K562 (cell line): ENCODE results near the gene TLCD1. TPM values are rescaled to one million over a fixed set of nuclear protein-coding genes. Genes with fewer than 3 reads are reported as not detected.

Experiments used
- BRD9 ChIP-seq: fragments of 450-650 bp; IDR thresholded peaks from 2 replicates; pipeline ENCODE4 v1.6.1; 2018; ENCODE audit warnings: low read depth; ENCODE audit not compliant: partially characterized antibody
- CTBP1 ChIP-seq: fragments of 450-650 bp; IDR thresholded peaks from 2 replicates; pipeline ENCODE4 v1.6.1; 2016; ENCODE audit warnings: borderline replicate concordance
- DACH1 ChIP-seq: fragments of 450-650 bp; IDR thresholded peaks from 2 replicates; pipeline ENCODE4 v1.6.1; 2018; ENCODE audit not compliant: partially characterized antibody
- HDAC2 ChIP-seq: fragments of 450-650 bp; IDR thresholded peaks from 2 replicates; pipeline ENCODE4 v1.6.1; 2016; ENCODE audit warnings: mild to moderate bottlenecking
- HLTF ChIP-seq: fragments of 450-650 bp; IDR thresholded peaks from 2 replicates; pipeline ENCODE4 v1.6.1; 2016
- PKNOX1 ChIP-seq: fragments of 450-650 bp; IDR thresholded peaks from 2 replicates; pipeline ENCODE4 v1.6.1; 2016
- PTBP1 ChIP-seq: fragments of 200-400 bp; formaldehyde crosslinking; IDR thresholded peaks from 2 replicates; pipeline ENCODE4 v1.6.1; 2017; ENCODE audit warnings: low read depth, low read length
- SMARCA4 ChIP-seq: fragments of 450-650 bp; IDR thresholded peaks from 2 replicates; pipeline ENCODE4 v1.6.1; 2016
- SMARCC2 ChIP-seq: fragments of 450-650 bp; IDR thresholded peaks from 2 replicates; pipeline ENCODE4 v1.6.1; 2017; ENCODE audit warnings: antibody characterized with exemption, moderate library complexity, mild to moderate bottlenecking, low read depth
- THRB ChIP-seq: fragments of 450-650 bp; formaldehyde crosslinking; conservative IDR thresholded peaks from 2 replicates; pipeline ENCODE4 v1.4.0; 2022; ENCODE audit warnings: mild to moderate bottlenecking, missing genetic modification characterization
- polyA plus RNA-seq, 8 experiments: library from polyadenylated mRNA; depleted of rRNA in 4 of 8; stranded (reverse) in 5 of 8; unstranded in 3 of 8; fragments of >200 nt; fragmentation: Nextera tagmentation in 2 of 8; fragmentation: Illumina TruSeq in 1 of 8; extraction: Ambion mirVana in 2 of 8; extraction: Trizol in 1 of 8; gene quantifications; 2 replicates each; pipeline versions ENCODE4 v1.2.1 to v1.2.3, GENCODE V29; 2011 to 2014; ENCODE audit warnings: inconsistent platforms in 1 of 8, missing spikeins in 1 of 8
- total RNA-seq, 7 experiments: library from RNA; depleted of rRNA in 6 of 7; stranded (reverse); fragments of >200 nt in 6 of 7; fragmentation: Illumina TruSeq in 2 of 7; extraction: Trizol in 2 of 7; gene quantifications; 2 replicates each; pipeline versions ENCODE4 v1.2.1 to v1.2.3, GENCODE V29; 2011 to 2021; ENCODE audit warnings: low replicate concordance in 1 of 7

Gene TLCD1
- total and polyA plus RNA-seq, 9 of the 15 experiments (the other 6 are each of a cell fraction or from before 2014, with no cell fraction given), result 6.8 to 37.7 (median 21.7) TPM

- no peak for TF ChIP-seq PKNOX1
- TF ChIP-seq HLTF, result peak; percentile 55; the same call in 1 of the 2 replicates
- TF ChIP-seq PTBP1, result no peak
- TF ChIP-seq HDAC2, result peak; percentile 99
- peak; percentile 35 for TF ChIP-seq BRD9
- TF ChIP-seq CTBP1, result peak; percentile 29; the same call in 1 of the 2 replicates
- no peak for TF ChIP-seq DACH1
- TF ChIP-seq SMARCA4, result peak; percentile 72
- no peak for TF ChIP-seq THRB (CRISPR knock-in tag)
- TF ChIP-seq SMARCC2, result peak; percentile 55; the same call in 1 of the 2 replicates
Measured at GRCh38 chr17:28719021-28719433, 7.0 kb downstream of the TLCD1 start (continued).
